ENCODE measurements around the gene TRIM27. TPM values are rescaled to one million over a fixed set of nuclear protein-coding genes. Genes with fewer than 3 reads are reported as not detected.

Gene TRIM27
- total and polyA plus RNA-seq, 2 experiments from 2014 or later = 57.0 to 60.8 TPM

- 90% methylated on average over 4 of the region's 4 CpGs for WGBS (ENCODE audit: low lambda C conversion rate, missing lambda C conversion rate)
- Histone ChIP-seq H3K9me3 (ENCODE audit: low read depth) (no peaks in the 10 kb centered on the region), H3K4me1 (ENCODE audit: insufficient read depth) (no peaks in the 10 kb centered on the region), H2AFZ (no peak overlapping the region), H3K4me3 (no peak overlapping the region), H4K20me1 (ENCODE audit: insufficient read depth, poor library complexity, severe bottlenecking) (no peaks in the 10 kb centered on the region), H3K27me3 (no peaks in the 10 kb centered on the region), H3K27ac (no peak overlapping the region), H3K79me2 (no peaks in the 10 kb centered on the region), H3K4me2 (no peak overlapping the region), H3K9me2 (replicated peaks; ENCODE audit: insufficient read depth) (no peaks in the 10 kb centered on the region), H3K36me3 (replicated peaks; ENCODE audit: insufficient read depth, low read depth) (no peaks in the 10 kb centered on the region)
- TF ChIP-seq EZH2 (IDR thresholded peaks at IDR 0.05; ENCODE audit: borderline replicate concordance) = no peak
- TF ChIP-seq, protein P1, sequence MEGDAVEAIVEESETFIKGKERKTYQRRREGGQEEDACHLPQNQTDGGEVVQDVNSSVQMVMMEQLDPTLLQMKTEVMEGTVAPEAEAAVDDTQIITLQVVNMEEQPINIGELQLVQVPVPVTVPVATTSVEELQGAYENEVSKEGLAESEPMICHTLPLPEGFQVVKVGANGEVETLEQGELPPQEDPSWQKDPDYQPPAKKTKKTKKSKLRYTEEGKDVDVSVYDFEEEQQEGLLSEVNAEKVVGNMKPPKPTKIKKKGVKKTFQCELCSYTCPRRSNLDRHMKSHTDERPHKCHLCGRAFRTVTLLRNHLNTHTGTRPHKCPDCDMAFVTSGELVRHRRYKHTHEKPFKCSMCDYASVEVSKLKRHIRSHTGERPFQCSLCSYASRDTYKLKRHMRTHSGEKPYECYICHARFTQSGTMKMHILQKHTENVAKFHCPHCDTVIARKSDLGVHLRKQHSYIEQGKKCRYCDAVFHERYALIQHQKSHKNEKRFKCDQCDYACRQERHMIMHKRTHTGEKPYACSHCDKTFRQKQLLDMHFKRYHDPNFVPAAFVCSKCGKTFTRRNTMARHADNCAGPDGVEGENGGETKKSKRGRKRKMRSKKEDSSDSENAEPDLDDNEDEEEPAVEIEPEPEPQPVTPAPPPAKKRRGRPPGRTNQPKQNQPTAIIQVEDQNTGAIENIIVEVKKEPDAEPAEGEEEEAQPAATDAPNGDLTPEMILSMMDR (IDR thresholded peaks at IDR 0.05; ENCODE audit: poor library complexity) = no peak
- TF ChIP-seq EZH2phosphoT487 (IDR thresholded peaks at IDR 0.05; ENCODE audit: low read depth, severe bottlenecking, unreplicated experiment) = no peak
- DNase-seq (ENCODE audit: low spot score) = no peak
Measured at GRCh38 chr6:28892525-28892924, 31.3 kb downstream of the TRIM27 start.

GRCh38 chr6:28887796-28888496 lies 35.8 kb downstream of the TRIM27 start:
- Histone ChIP-seq H3K27me3 (no peaks in the 10 kb centered on the region), H3K27ac (no peak overlapping the region), H3K9me2 (replicated peaks; ENCODE audit: insufficient read depth) (no peaks in the 10 kb centered on the region), H3K4me1 (ENCODE audit: insufficient read depth) (no peaks in the 10 kb centered on the region), H3K79me2 (no peaks in the 10 kb centered on the region), H2AFZ (no peak overlapping the region), H3K4me2 (no peak overlapping the region), H3K4me3 (no peak overlapping the region), H3K9me3 (ENCODE audit: low read depth) (no peaks in the 10 kb centered on the region), H3K36me3 (replicated peaks; ENCODE audit: insufficient read depth, low read depth) (no peaks in the 10 kb centered on the region), H4K20me1 (ENCODE audit: insufficient read depth, poor library complexity, severe bottlenecking) (no peaks in the 10 kb centered on the region)
- WGBS (ENCODE audit: low lambda C conversion rate, missing lambda C conversion rate) = 99% methylated on average over 4 of the region's 4 CpGs
- no peak for DNase-seq (ENCODE audit: low spot score)
- no peak for TF ChIP-seq EZH2phosphoT487 (IDR thresholded peaks at IDR 0.05; ENCODE audit: low read depth, severe bottlenecking, unreplicated experiment)
- TF ChIP-seq, protein P1 (IDR thresholded peaks at IDR 0.05; ENCODE audit: poor library complexity) = no peak
- TF ChIP-seq EZH2 (IDR thresholded peaks at IDR 0.05; ENCODE audit: borderline replicate concordance) = no peak

GRCh38 chr6:28886079-28886439 lies 37.7 kb downstream of the TRIM27 start:
- H3K36me3 ChIP-seq (replicated peaks; ENCODE audit: insufficient read depth, low read depth) = no peaks in the 10 kb centered on the region
- no peaks in the 10 kb centered on the region for H3K9me2 ChIP-seq (replicated peaks; ENCODE audit: insufficient read depth)
- 96% methylated on average over 7 of the region's 7 CpGs for WGBS (ENCODE audit: low lambda C conversion rate, missing lambda C conversion rate)
- H3K4me2 ChIP-seq = no peak overlapping the region
- no peaks in the 10 kb centered on the region for H3K27me3 ChIP-seq
- no peaks in the 10 kb centered on the region for H3K9me3 ChIP-seq (ENCODE audit: low read depth)
- no peaks in the 10 kb centered on the region for H3K4me1 ChIP-seq (ENCODE audit: insufficient read depth)
- H3K27ac ChIP-seq = no peak overlapping the region
- H4K20me1 ChIP-seq (ENCODE audit: insufficient read depth, poor library complexity, severe bottlenecking) = no peaks in the 10 kb centered on the region
- TF ChIP-seq, protein P1 (IDR thresholded peaks at IDR 0.05; ENCODE audit: poor library complexity) = no peak
- TF ChIP-seq EZH2phosphoT487 (IDR thresholded peaks at IDR 0.05; ENCODE audit: low read depth, severe bottlenecking, unreplicated experiment) (no peak), EZH2 (IDR thresholded peaks at IDR 0.05; ENCODE audit: borderline replicate concordance) (no peak)
- H2AFZ ChIP-seq = no peak overlapping the region
- DNase-seq (ENCODE audit: low spot score) = no peak
- H3K4me3 ChIP-seq = no peak overlapping the region
- H3K79me2 ChIP-seq = no peaks in the 10 kb centered on the region

All from hepatocyte (in vitro differentiated cells).